Esophagus muscularis mucosa (tissue), 3 donors: ENCODE measurements around the gene FBXW5.

Experiments
- POLR2A ChIP-seq: fragments of 450-650 bp; IDR thresholded peaks from one replicate; pipeline ENCODE4 v1.6.1; 2017; ENCODE audit warnings: antibody characterized with exemption, moderate library complexity, mild to moderate bottlenecking, low read depth
- TF ChIP-seq, protein P1 (sequence below), 3 experiments: fragments of 200-600 bp in 2 of 3; fragments of 450-650 bp in 1 of 3; sonication (generic) in 2 of 3; IDR thresholded peaks; one replicate each; pipeline ENCODE4 v1.5.1; 2017 to 2019; ENCODE audit warnings: antibody characterized with exemption in 3 of 3, mild to moderate bottlenecking in 2 of 3, moderate library complexity in 1 of 3

DNA sequence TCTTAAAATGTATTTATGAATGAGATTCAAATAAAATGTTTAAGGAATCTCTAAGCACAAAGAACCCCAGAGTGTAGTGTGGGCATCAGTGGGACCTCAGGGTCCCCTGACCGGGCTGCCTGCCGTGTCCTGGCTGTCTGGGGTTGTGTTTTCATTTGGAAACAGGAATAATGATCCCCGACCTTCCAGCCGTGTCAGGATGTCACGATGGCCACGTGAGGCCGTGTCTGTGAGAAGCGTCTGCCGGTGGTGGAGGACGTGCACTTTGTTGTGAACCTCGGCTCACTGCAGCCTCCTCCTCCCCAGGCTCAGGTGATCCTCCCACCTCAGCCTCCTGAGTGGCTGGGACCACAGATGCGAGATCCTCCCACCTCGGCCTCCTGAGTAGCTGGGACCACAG, 53.9 kb downstream of the FBXW5 start:
- TF ChIP-seq, protein P1, sequence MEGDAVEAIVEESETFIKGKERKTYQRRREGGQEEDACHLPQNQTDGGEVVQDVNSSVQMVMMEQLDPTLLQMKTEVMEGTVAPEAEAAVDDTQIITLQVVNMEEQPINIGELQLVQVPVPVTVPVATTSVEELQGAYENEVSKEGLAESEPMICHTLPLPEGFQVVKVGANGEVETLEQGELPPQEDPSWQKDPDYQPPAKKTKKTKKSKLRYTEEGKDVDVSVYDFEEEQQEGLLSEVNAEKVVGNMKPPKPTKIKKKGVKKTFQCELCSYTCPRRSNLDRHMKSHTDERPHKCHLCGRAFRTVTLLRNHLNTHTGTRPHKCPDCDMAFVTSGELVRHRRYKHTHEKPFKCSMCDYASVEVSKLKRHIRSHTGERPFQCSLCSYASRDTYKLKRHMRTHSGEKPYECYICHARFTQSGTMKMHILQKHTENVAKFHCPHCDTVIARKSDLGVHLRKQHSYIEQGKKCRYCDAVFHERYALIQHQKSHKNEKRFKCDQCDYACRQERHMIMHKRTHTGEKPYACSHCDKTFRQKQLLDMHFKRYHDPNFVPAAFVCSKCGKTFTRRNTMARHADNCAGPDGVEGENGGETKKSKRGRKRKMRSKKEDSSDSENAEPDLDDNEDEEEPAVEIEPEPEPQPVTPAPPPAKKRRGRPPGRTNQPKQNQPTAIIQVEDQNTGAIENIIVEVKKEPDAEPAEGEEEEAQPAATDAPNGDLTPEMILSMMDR (IDR thresholded peaks at IDR 0.05) = no peak
- TF ChIP-seq POLR2A = no peak
